K562 (cell line): Measurements from ENCODE around the gene UTP25. TPM values are rescaled to one million over a fixed set of nuclear protein-coding genes. Genes with fewer than 3 reads are reported as not detected.

ENCODE experiments used
- BRD9 ChIP-seq: fragments of 450-650 bp; IDR thresholded peaks from 2 replicates; pipeline ENCODE4 v1.6.1; 2018; ENCODE audit warnings: low read depth; ENCODE audit not compliant: partially characterized antibody
- C11orf30 ChIP-seq: fragments of 450-650 bp; IDR thresholded peaks from 2 replicates; pipeline ENCODE4 v1.6.1; 2016; ENCODE audit warnings: low read depth, mild to moderate bottlenecking
- E4F1 ChIP-seq: fragments of 250-450 bp; sonication (Bioruptor Pico); IDR thresholded peaks from 2 replicates; pipeline ENCODE4 v1.5.0; 2021; ENCODE audit warnings: mild to moderate bottlenecking, borderline replicate concordance
- JUND ChIP-seq, 2 experiments: IDR thresholded peaks; 2 replicates in 1 of 2; 3 replicates in 1 of 2; pipeline ENCODE4 v1.6.1; 2011; ENCODE audit warnings: borderline replicate concordance in 2 of 2, low read depth in 2 of 2, low read length in 2 of 2, improper control_type of control experiment in 1 of 2, missing biosample characterization in 1 of 2, missing genetic modification characterization in 1 of 2, missing genetic modification reagents in 1 of 2
- MXI1 ChIP-seq: IDR thresholded peaks from 2 replicates; pipeline ENCODE4 v1.6.1; 2011; ENCODE audit warnings: low read depth, mild to moderate bottlenecking, improper control_type of control experiment, low read length
- RBM14 ChIP-seq: fragments of 200-400 bp; formaldehyde crosslinking; IDR thresholded peaks from 2 replicates; pipeline ENCODE4 v1.6.1; 2018; ENCODE audit warnings: low read depth, mild to moderate bottlenecking, low read length, moderate library complexity, borderline replicate concordance; ENCODE audit not compliant: insufficient read depth
- RBM25 ChIP-seq: fragments of 200-400 bp; formaldehyde crosslinking; IDR thresholded peaks from 2 replicates; pipeline ENCODE4 v1.6.1; 2018; ENCODE audit warnings: low read length, low read depth, moderate library complexity; ENCODE audit not compliant: severe bottlenecking
- RUNX1 ChIP-seq: sonication (generic); IDR thresholded peaks from 2 replicates; pipeline ENCODE4 v1.6.1; 2016; ENCODE audit warnings: antibody characterized with exemption, low read depth
- SIN3A ChIP-seq, 2 experiments: fragments of 150-350 bp in 1 of 2; IDR thresholded peaks; 2 replicates each; pipeline ENCODE4 v1.6.1; 2011 to 2016; ENCODE audit warnings: borderline replicate concordance in 2 of 2, low read depth in 2 of 2, low read length in 2 of 2, mild to moderate bottlenecking in 2 of 2, moderate library complexity in 2 of 2; ENCODE audit not compliant: control insufficient read depth in 1 of 2
- SIX5 ChIP-seq, 2 experiments: IDR thresholded peaks; 2 replicates each; pipeline ENCODE4 v1.6.1; 2011; ENCODE audit warnings: low read length in 2 of 2, borderline replicate concordance in 1 of 2, low read depth in 1 of 2, mild to moderate bottlenecking in 1 of 2, moderate library complexity in 1 of 2; ENCODE audit not compliant: insufficient read depth in 1 of 2
- TEAD4 ChIP-seq, 2 experiments: sonication (generic) in 1 of 2; formaldehyde crosslinking in 1 of 2; IDR thresholded peaks; 2 replicates each; pipeline versions ENCODE4 v1.6.1 to v1.8.0; 2012 to 2022; ENCODE audit warnings: borderline replicate concordance in 1 of 2, inconsistent platforms in 1 of 2, low read length in 1 of 2, mild to moderate bottlenecking in 1 of 2, missing genetic modification reagents in 1 of 2
- TRIM24 ChIP-seq, 2 experiments: fragments of 450-650 bp; IDR thresholded peaks; 2 replicates each; pipeline ENCODE4 v1.6.1; 2016
- XRCC4 ChIP-seq: IDR thresholded peaks from one replicate; pipeline ENCODE4 v1.6.1; 2011; ENCODE audit not compliant: insufficient read depth, insufficient read length; ENCODE audit errors: extremely low read depth
- ZBTB43 ChIP-seq: sonication (generic); formaldehyde crosslinking; IDR thresholded peaks from 2 replicates; pipeline ENCODE4 v1.8.0; 2023; ENCODE audit warnings: mild to moderate bottlenecking, missing genetic modification reagents
- ZFX ChIP-seq: sonication (generic); formaldehyde crosslinking; IDR thresholded peaks from 2 replicates; pipeline ENCODE4 v1.8.0; 2022; ENCODE audit warnings: mild to moderate bottlenecking, missing genetic modification reagents, moderate library complexity
- polyA plus RNA-seq, 8 experiments: library from polyadenylated mRNA; depleted of rRNA in 4 of 8; stranded (reverse) in 5 of 8; unstranded in 3 of 8; fragments of >200 nt; fragmentation: Nextera tagmentation in 2 of 8; fragmentation: Illumina TruSeq in 1 of 8; extraction: Ambion mirVana in 2 of 8; extraction: Trizol in 1 of 8; gene quantifications; 2 replicates each; pipeline versions ENCODE4 v1.2.1 to v1.2.3, GENCODE V29; 2011 to 2014; ENCODE audit warnings: inconsistent platforms in 1 of 8, missing spikeins in 1 of 8
- total RNA-seq, 7 experiments: library from RNA; depleted of rRNA in 6 of 7; stranded (reverse); fragments of >200 nt in 6 of 7; fragmentation: Illumina TruSeq in 2 of 7; extraction: Trizol in 2 of 7; gene quantifications; 2 replicates each; pipeline versions ENCODE4 v1.2.1 to v1.2.3, GENCODE V29; 2011 to 2021; ENCODE audit warnings: low replicate concordance in 1 of 7

The UTP25 gene
- total and polyA plus RNA-seq, 9 of the 15 experiments (the other 6 are each of a cell fraction or from before 2014, with no cell fraction given), result 5.7 to 17.6 (median 12.0) TPM

- TF ChIP-seq JUND (IDR thresholded peaks at IDR 0.05; ENCODE audit: borderline replicate concordance, low read depth, low read length) (peak; percentile 80), JUND (tag; IDR thresholded peaks at IDR 0.05; ENCODE audit: borderline replicate concordance, low read depth, low read length) (peak; percentile 80; the same call in 2 of the 3 replicates), SIX5 (IDR thresholded peaks at IDR 0.05; ENCODE audit: borderline replicate concordance in 1 of 2, insufficient read depth in 1 of 2, low read depth in 1 of 2, low read length in 2 of 2) (0 out of 4 replicates have a peak, but pooled peaks of 1 of the 2 experiments have one; percentile 2), RUNX1 (0 out of 2 replicates have a peak, but pooled peaks have one; percentile 18), TRIM24 (IDR thresholded peaks at IDR 0.05) (peak; percentile 36 to 42; a peak in 2 of 4 replicates), MXI1 (peak; percentile 99), TEAD4 (IDR thresholded peaks at IDR 0.05; ENCODE audit: low read length) (peak; percentile 77), TEAD4 (CRISPR knock-in tag; IDR thresholded peaks at IDR 0.05; ENCODE audit: borderline replicate concordance) (no peak), BRD9 (peak; percentile 40), RBM14 (no peak), RBM25 (peak; percentile 73), ZFX (CRISPR knock-in tag) (peak; percentile 41; the same call in 1 of the 2 replicates), XRCC4 (no peak), SIN3A (IDR thresholded peaks at IDR 0.05; ENCODE audit: borderline replicate concordance in 2 of 2, control insufficient read depth in 1 of 2, low read depth in 2 of 2, low read length in 2 of 2) (peak; percentile 98 to 100), E4F1 (CRISPR knock-in tag) (peak; percentile 100), ZBTB43 (CRISPR knock-in tag) (peak; percentile 46; the same call in 1 of the 2 replicates), C11orf30 (peak; percentile 79)
Measured at GRCh38 chr1:209827384-209828262, at the start of gene UTP25 (continued).
